ENCODE measurements around the gene ZFP42.

DNA sequence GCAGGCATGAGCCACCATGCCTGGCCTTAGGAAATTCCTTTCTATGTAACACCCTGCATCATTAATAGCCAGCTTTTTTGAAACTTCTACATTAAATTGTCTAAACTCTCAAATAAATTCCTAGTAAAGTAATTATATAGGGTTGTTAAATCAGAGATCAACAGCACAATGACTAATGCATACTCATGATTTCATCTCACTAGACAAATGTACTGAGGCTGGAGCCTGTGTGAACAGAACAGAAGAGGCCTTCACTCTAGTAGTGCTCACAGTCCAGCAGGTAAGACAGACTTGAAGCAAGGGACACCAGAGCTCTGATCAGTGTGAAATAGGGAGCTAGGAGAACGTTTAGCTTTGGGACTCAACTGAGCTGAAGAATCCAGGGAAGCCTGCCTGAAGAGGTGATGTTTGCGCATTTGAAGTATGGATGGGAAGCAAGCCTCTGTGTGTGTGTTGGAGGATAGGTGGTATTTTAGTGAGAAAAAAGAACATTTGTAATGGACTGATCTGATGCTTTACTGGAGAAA is 3.9 kb downstream of the ZFP42 start:
- no peak for TF ChIP-seq GATA2 (IDR thresholded peaks at IDR 0.05; ENCODE audit: low read depth, low read length)
- no peak for TF ChIP-seq GATA3 (IDR thresholded peaks at IDR 0.05; ENCODE audit: low read depth, low read length)

Measured in SH-SY5Y (cell line).